ENCODE measurements around the gene ZNF534. TPM values are rescaled to one million over a fixed set of nuclear protein-coding genes. Genes with fewer than 3 reads are reported as not detected.

The ZNF534 gene
- total RNA-seq, 1 donor from 2014 or later, result not detected

DNA sequence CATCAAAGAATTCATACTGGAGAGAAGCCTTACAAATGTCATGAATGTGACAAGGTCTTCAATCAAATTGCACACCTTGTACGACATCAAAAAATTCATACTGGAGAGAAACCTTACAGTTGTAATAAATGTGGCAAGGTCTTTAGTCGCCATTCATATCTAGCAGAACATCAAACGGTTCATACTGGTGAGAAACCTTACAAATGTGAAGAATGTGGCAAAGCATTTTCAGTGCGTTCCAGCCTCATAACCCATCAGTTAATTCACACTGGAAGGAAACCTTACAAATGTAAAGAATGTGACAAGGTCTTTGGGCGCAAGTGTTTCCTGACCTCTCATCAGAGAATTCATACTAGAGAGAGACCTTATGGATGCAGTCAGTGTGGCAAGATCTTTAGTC is 13.2 kb upstream of the ZNF534 start:
- no peak for TF ChIP-seq CTCF (IDR thresholded peaks at IDR 0.05; ENCODE audit: insufficient read depth, low read length, poor library complexity, severe bottlenecking)

DNA sequence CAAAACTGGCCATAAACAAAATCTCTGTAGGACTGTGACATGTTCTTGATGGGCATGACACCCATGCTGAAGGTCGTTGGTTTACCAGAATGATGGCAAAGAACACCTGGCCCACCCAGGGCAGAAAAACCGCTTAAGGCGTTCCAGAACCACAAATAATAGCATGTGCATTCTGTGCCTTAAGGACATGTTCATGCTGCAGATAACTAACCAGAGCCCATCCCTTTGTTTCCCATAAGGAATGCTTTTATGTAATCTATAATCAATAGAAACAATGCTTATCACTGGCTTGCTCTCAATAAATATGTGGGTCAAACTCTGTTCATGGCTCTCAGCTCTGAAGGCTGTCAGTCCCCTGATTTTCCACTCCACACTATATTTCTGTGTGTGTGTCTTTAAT is 13.2 kb downstream of the ZNF534 start:
- no peak for DNase-seq (ENCODE audit: low read depth)
- Histone ChIP-seq H3K36me3 (ENCODE audit: control insufficient read depth, insufficient read depth, low read length) (no peaks in the 10 kb centered on the region), H3K27me3 (ENCODE audit: control insufficient read depth, insufficient read depth, low read length) (no peaks in the 10 kb centered on the region), H3K4me3 (ENCODE audit: low read depth, low read length) (no peak overlapping the region)
- TF ChIP-seq CTCF (IDR thresholded peaks at IDR 0.05; ENCODE audit: insufficient read depth, low read length, poor library complexity, severe bottlenecking), result no peak

More for the DNA sequence above, 13.2 kb upstream of the ZNF534 start:
- no peak for DNase-seq (ENCODE audit: low read depth)
- Histone ChIP-seq H3K4me3 (ENCODE audit: low read depth, low read length) (no peak overlapping the region), H3K27me3 (ENCODE audit: control insufficient read depth, insufficient read depth, low read length) (no peaks in the 10 kb centered on the region), H3K36me3 (ENCODE audit: control insufficient read depth, insufficient read depth, low read length) (no peaks in the 10 kb centered on the region)

- no peak for TF ChIP-seq CTCF (IDR thresholded peaks at IDR 0.05; ENCODE audit: insufficient read depth, low read length, poor library complexity, severe bottlenecking)
- H3K4me3 ChIP-seq (ENCODE audit: low read depth, low read length), result no peak overlapping the region
- no peaks in the 10 kb centered on the region for H3K27me3 ChIP-seq (ENCODE audit: control insufficient read depth, insufficient read depth, low read length)
- DNase-seq (ENCODE audit: low read depth), result no peak
- H3K36me3 ChIP-seq (ENCODE audit: control insufficient read depth, insufficient read depth, low read length), result no peaks in the 10 kb centered on the region
These were observed 15.6 kb downstream of the ZNF534 start for GRCh38 chr19:52444506-52444905.

- Histone ChIP-seq H3K27me3 (ENCODE audit: control insufficient read depth, insufficient read depth, low read length) (no peaks in the 10 kb centered on the region), H3K36me3 (ENCODE audit: control insufficient read depth, insufficient read depth, low read length) (no peaks in the 10 kb centered on the region), H3K4me3 (ENCODE audit: low read depth, low read length) (no peak overlapping the region)
- DNase-seq (ENCODE audit: low read depth), result no peak
- no peak for TF ChIP-seq CTCF (IDR thresholded peaks at IDR 0.05; ENCODE audit: insufficient read depth, low read length, poor library complexity, severe bottlenecking)
These were observed 22.3 kb downstream of the ZNF534 start for GRCh38 chr19:52451241-52451640.

DNA sequence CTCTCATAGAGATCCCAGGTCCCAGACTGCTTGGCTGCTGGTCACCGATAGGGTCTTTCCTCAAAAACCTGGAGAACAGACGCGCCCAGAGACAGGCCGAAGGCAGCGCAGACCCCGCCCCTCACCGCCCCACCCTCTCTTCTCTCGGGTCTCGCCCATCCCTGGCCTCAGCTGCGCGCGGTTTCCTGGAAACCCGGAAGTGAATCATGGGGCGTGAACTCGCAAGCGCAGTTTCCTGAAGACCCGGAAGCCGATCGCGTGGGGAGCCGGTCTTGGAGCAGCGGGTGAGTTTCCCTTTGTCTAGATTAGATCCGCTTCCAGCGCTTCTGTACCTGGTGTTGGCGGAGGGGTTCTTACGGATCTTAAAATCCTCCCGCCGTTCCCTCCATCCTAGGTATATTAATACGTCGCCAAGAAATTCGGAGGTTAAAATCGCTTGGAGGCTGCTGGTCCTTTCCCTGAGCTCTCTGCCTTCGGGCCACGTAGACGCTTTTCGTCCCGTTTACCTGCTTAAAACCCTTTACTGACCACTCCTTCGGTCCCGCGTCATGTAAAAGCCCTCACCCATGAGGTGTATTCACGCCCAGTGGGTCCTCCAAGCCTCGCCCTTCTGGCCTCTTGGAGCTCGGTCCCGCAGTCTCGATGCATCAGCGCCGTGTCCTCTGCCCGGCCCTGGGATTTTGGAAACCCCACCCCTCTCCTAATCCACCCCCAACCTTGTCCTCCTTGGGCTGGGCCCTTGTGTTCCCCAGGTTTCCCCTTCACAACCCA is 24.6 kb downstream of the ZNF534 start, which contains the start of gene ZNF578:
ZNF578 (plus strand) TSS at position 230 of the 771 bp plus-strand sequence. CDS start 48,293 bp downstream, outside the sequence.
- peak within 1 kb of the TSS; percentile 72 for H3K4me3 ChIP-seq (ENCODE audit: low read depth, low read length)
- H3K36me3 ChIP-seq (ENCODE audit: control insufficient read depth, insufficient read depth, low read length), result no peaks in the 10 kb centered on the region
- no peaks in the 10 kb centered on the region for H3K27me3 ChIP-seq (ENCODE audit: control insufficient read depth, insufficient read depth, low read length)
- peak; percentile 70 for DNase-seq (ENCODE audit: low read depth)
- no peak for TF ChIP-seq CTCF (IDR thresholded peaks at IDR 0.05; ENCODE audit: insufficient read depth, low read length, poor library complexity, severe bottlenecking)

Measured in kidney epithelial cell (primary cell).